OCI-LY3 (cell line): ENCODE results near the gene LGR4.

Experiments used
- CTCF ChIP-seq: fragments of 200-600, 300-600 bp; sonication (generic); IDR thresholded peaks from 2 replicates; pipeline ENCODE4 v1.5.1; 2014; ENCODE audit warnings: antibody characterized with exemption, low read length, low read depth
- EZH2phosphoT487 ChIP-seq: fragments of 200-600 bp; shearing (Covaris generic); IDR thresholded peaks from 2 replicates; pipeline ENCODE4 v1.6.1; 2018; ENCODE audit warnings: antibody characterized with exemption, mixed run types, low read depth

- TF ChIP-seq CTCF (no peak), EZH2phosphoT487 (no peak)
Observed at GRCh38 chr11:27453701-27454100, 18.9 kb downstream of the LGR4 start.
